Mesodermal cell (in vitro differentiated cells): ENCODE data around the gene CLTB.

Experiments
- H3K27ac ChIP-seq: 2 replicates; pipeline ENCODE4 v1.7.0; 2013; ENCODE audit warnings: mild to moderate bottlenecking, low read depth, low read length, moderate library complexity; ENCODE audit not compliant: severe bottlenecking
- H3K36me3 ChIP-seq: 2 replicates; pipeline ENCODE4 v1.7.1; 2013; ENCODE audit warnings: mild to moderate bottlenecking, low read length, moderate library complexity; ENCODE audit not compliant: control insufficient read depth, insufficient read depth
- H3K4me1 ChIP-seq: one replicate; pipeline ENCODE4 v1.7.1; 2013; ENCODE audit warnings: mild to moderate bottlenecking, low read length; ENCODE audit not compliant: insufficient read depth, control insufficient read depth, poor library complexity, severe bottlenecking
- H3K4me3 ChIP-seq: 2 replicates; pipeline ENCODE4 v1.7.0; 2013; ENCODE audit warnings: low read length, control low read depth, mild to moderate bottlenecking; ENCODE audit not compliant: insufficient read depth, poor library complexity, severe bottlenecking; ENCODE audit errors: extremely low read depth
- H3K9me3 ChIP-seq: 2 replicates; pipeline ENCODE4 v1.7.1; 2013; ENCODE audit warnings: mild to moderate bottlenecking, low read length, moderate library complexity; ENCODE audit not compliant: control insufficient read depth
- WGBS, 2 experiments: methylation state at CpG; one replicate each; pipeline ENCODE4 v1.1.5; 2013; ENCODE audit warnings: missing lambda C conversion rate in 2 of 2; ENCODE audit not compliant: insufficient coverage in 2 of 2; 5-methylcytosine and 5-hydroxymethylcytosine counted together

CLTB gene

DNA sequence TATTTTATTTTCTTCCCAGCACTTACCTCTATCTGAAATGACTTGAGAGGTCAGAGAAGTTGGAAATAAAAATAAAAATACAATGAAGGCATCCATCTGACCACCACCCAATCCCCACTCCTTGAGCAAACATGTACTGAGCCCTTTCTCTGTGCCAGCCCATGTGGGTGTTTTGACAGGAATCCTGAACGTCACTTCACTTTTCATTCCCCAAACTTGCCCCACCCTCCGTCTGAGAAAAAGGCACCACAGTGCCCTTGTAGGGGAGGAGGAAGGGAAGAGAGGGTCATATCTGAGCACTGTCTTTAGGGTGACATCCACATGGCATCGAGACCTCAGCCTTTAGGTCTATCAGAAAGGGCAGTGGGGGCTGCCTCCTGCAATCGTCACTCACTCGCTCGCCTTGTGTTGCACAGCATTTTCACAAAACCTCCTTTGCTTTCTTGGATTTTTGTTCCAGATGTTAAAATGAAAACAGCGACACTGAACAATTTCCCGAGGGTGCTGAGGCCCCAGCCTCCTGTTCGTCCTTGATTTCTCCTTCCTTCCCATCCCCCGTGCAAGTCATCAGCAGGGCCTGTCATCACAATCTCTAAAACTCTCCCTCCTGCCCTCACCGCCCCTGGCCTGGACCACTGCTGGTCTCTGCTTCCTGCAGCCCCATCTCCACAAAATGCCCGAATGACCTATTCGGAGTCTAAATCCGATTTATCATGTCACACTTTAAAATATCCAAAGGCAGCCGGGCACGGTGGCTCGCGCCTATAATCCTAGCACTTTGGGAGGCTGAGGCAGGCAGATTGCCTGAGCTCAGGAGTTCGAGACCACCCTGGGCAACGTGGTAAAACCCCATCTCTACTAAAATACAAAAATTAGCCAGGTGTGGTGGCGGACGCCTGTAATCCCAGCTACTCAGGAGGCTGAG is 14.8 kb downstream of the CLTB start:
- peaks cover 3% of the 10 kb centered on the region for H3K4me1 ChIP-seq
- WGBS, 2 experiments = 88 to 93% methylated on average over 17 to 18 of the region's 22 CpGs

DNA sequence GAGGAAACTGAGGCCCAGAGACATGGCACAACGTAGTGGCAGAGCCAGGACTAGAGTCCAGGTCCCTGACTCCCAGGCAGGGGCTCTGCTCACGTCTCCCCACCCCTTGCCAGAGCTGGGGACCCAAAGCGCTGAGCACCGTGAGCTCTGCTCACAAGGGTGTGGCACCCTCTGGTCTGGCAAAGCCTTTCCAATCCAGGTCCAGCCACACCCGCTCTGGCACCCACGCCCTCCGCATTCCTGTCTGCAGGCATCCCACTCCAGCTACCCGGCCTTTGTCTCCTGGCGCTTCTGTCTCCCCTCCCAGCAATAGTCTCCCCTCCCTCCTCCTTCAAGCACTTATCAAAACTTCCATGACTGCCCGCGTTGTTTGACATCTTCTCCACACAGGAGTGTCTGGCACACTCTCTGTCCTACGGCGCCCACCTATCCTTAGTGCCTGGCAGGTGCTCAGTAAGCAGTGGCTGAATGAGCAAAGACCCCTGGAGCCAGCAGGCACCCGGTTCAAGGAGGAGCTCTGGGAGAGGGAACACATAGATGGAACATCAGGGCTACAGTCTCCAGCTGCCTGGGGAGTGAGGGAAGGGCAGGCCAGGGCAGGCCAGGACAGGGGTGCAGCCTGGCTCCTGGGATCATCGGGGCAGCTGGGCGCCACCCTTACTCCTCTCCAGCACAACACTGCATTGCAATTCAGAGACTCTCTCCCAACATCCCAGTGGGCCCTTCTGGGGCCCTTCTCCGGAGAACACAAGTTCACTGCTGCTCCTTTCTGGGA is 15.8 kb downstream of the CLTB start:
- WGBS, 2 experiments = 92% methylated on average over 15 to 17 of the region's 17 CpGs
- H3K4me3 ChIP-seq = no peak overlapping the region
- no peak overlapping the region for H3K27ac ChIP-seq
- no peaks in the 10 kb centered on the region for H3K9me3 ChIP-seq
- peaks cover 3% of the 10 kb centered on the region for H3K4me1 ChIP-seq
- peaks cover 26% of the 10 kb centered on the region for H3K36me3 ChIP-seq

More for the DNA sequence above, 14.8 kb downstream of the CLTB start:
- Histone ChIP-seq H3K27ac (no peak overlapping the region), H3K9me3 (no peaks in the 10 kb centered on the region), H3K4me3 (no peak overlapping the region), H3K36me3 (peaks cover 32% of the 10 kb centered on the region)

GRCh38 chr5:176397736-176398420 is 18.5 kb downstream of the CLTB start:
- Histone ChIP-seq H3K4me1 (no peaks in the 10 kb centered on the region), H3K27ac (no peak overlapping the region), H3K4me3 (no peak overlapping the region), H3K36me3 (peaks cover 23% of the 10 kb centered on the region), H3K9me3 (no peaks in the 10 kb centered on the region)
- 92 to 93% methylated on average over 13 to 18 of the region's 18 CpGs for WGBS, 2 experiments

- peaks cover 33% of the 10 kb centered on the region for H3K36me3 ChIP-seq
- H3K9me3 ChIP-seq = no peaks in the 10 kb centered on the region
- H3K4me3 ChIP-seq = no peak overlapping the region
- H3K27ac ChIP-seq = peak overlapping the region; percentile 30
- WGBS, 2 experiments = 81 to 88% methylated on average over 1 to 5 of the region's 6 CpGs
- H3K4me1 ChIP-seq = no peaks in the 10 kb centered on the region
Observed at GRCh38 chr5:176396330-176396729, 20.0 kb downstream of the CLTB start.

- H3K27ac ChIP-seq = no peak overlapping the region
- no peak overlapping the region for H3K4me3 ChIP-seq
- 95 to 96% methylated on average over 6 to 8 of the region's 11 CpGs for WGBS, 2 experiments
- no peaks in the 10 kb centered on the region for H3K9me3 ChIP-seq
- no peaks in the 10 kb centered on the region for H3K4me1 ChIP-seq
- H3K36me3 ChIP-seq = peaks cover 44% of the 10 kb centered on the region
Observed at GRCh38 chr5:176394881-176395675, 21.3 kb downstream of the CLTB start.

DNA sequence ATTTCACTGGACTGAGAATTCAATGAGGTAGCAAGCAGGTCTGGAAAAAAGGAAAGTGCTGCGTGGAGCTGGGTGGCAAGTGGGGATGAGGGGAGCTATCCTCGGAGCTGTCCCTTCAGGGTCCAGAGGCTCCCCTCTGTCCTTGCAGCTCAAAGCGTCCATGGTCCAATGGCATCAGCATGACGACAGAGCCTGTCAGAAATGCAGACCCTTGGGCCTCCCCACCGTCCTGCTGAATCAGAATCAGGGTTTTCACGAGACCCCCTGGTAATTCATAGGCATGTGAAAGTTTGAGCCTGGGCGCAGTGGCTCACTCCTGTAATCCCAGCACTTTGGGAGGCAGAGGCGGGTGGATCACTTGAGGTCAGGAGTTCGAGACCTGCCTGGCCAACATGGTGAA is 22.2 kb downstream of the CLTB start:
- peaks cover 45% of the 10 kb centered on the region for H3K36me3 ChIP-seq

DNA sequence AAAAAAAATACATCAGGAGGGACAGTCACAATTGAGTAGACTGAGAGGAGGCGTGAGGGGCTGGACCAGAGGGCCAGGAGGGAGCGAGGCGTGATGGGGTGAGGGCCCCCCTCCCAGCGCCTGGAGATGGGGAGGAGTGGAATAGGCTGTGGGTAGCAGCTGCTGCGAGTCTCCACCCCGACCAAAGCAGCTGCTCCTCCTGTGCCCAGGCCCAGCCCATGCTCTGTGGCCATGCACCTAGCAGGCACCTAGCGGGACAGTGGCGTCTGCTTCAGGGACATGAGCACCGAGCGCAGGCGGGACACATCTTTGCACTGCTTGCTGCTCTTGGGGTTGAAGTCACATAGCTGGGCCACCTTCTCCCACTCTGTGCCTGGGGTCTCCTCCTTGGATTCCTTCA is 23.8 kb downstream of the CLTB start:
- WGBS, 2 experiments = 95 to 97% methylated on average over 8 to 11 of the region's 11 CpGs
- no peaks in the 10 kb centered on the region for H3K9me3 ChIP-seq

More for the DNA sequence above, 22.2 kb downstream of the CLTB start:
- Histone ChIP-seq H3K9me3 (no peaks in the 10 kb centered on the region), H3K4me1 (no peaks in the 10 kb centered on the region), H3K4me3 (no peak overlapping the region), H3K27ac (no peak overlapping the region)
- WGBS, 2 experiments = 94 to 95% methylated on average over 4 to 7 of the region's 9 CpGs

DNA sequence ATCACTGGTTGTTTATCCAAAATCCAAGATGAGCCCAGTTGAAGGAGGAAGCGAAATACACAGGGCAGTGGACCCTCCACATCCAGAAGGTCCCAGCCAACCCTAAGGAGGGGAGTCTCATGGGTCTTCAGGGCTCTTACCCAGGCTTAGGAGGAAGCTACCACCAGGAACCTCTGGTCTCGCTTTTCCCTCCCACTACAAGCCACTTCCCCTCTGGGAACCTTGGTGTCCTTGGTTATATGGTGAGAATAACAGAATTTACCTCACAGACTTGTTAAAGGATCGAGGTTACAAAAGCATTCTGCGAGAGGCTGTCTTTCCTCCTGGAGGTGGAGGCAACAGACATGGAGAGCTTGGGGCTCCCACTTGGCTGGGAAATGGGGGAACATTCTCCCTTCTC is 24.3 kb downstream of the CLTB start:
- Histone ChIP-seq H3K4me3 (no peak overlapping the region), H3K27ac (no peak overlapping the region), H3K9me3 (no peaks in the 10 kb centered on the region), H3K4me1 (no peaks in the 10 kb centered on the region), H3K36me3 (peaks cover 40% of the 10 kb centered on the region)
- 78% methylated on average over 2 of the region's 4 CpGs; no CpG with 5 or more reads in 1 of the 2 experiments for WGBS, 2 experiments

More for the DNA sequence above, 23.8 kb downstream of the CLTB start:
- Histone ChIP-seq H3K27ac (no peak overlapping the region), H3K36me3 (peaks cover 39% of the 10 kb centered on the region), H3K4me1 (no peaks in the 10 kb centered on the region), H3K4me3 (no peak overlapping the region)

DNA sequence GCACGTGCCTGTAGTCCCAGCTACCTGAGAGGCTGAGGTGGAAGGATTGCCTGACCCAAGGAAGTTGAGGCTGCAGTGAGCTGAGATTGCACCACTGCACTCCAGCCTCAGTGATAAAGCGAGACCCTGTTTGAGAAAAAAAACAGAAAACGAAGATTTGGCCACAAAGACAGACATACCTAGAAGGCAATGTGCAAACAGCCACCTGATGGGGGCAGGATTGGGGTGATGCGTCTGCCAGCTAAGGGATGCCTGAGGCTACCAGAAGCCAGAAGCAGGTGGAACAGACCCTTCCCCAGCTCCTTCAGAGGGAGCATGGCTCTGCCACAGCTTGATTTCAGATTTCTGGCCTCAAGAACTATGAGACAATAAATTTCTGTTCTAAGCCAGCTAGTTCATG is 24.9 kb downstream of the CLTB start:
- H3K27ac ChIP-seq = no peak overlapping the region
- H3K9me3 ChIP-seq = no peaks in the 10 kb centered on the region
- H3K4me3 ChIP-seq = no peak overlapping the region
- H3K36me3 ChIP-seq = peaks cover 45% of the 10 kb centered on the region
- peaks cover 3% of the 10 kb centered on the region for H3K4me1 ChIP-seq
- 93 to 98% methylated on average over 4 of the region's 4 CpGs for WGBS, 2 experiments
